ENCODE data around the gene RAB44. TPM values are rescaled to one million over a fixed set of nuclear protein-coding genes. Genes with fewer than 3 reads are reported as not detected.

RAB44 gene
- total RNA-seq, 1 experiment from 2014 or later: 0.11 TPM

DNA sequence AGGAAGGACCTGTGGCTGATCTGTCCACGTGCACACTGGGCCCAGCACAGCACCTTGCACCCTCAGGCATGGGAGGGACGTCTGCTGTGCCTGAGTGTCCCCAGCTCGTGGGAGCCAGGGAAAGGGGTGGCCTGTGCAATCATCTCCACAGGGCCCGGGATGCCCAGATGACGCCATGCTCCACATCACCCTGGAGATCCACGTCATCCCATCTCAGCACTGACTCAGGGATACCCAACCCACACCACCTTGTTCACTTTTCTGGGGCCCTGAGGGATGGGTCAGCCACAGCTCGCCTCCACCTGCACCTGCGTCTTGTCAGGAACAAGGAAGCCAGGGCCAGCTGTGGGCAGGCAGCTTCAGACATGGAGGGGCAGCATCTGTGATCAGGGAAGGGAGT, 48.2 kb downstream of the RAB44 start:
- H3K9me3 Mint-ChIP-seq: peaks cover 21% of the 10 kb centered on the region
- TF ChIP-seq ZNF317 (CRISPR knock-in tag; IDR thresholded peaks at IDR 0.05; ENCODE audit: borderline replicate concordance, low read depth) (no peak), ZNF232 (CRISPR knock-in tag; IDR thresholded peaks at IDR 0.05) (no peak), ESRRA (CRISPR knock-in tag; IDR thresholded peaks at IDR 0.05; ENCODE audit: borderline replicate concordance) (no peak), OVOL2 (CRISPR knock-in tag; IDR thresholded peaks at IDR 0.05; ENCODE audit: borderline replicate concordance) (no peak), NFE2L1 (CRISPR knock-in tag; IDR thresholded peaks at IDR 0.05) (no peak), SP1 (CRISPR knock-in tag; conservative IDR thresholded peaks at IDR 0.05) (no peak), SOX15 (CRISPR knock-in tag; IDR thresholded peaks at IDR 0.05) (no peak), SMAD4 (CRISPR knock-in tag; IDR thresholded peaks at IDR 0.05) (no peak), GRHL2 (CRISPR knock-in tag; IDR thresholded peaks at IDR 0.05; ENCODE audit: insufficient replicate concordance, severe bottlenecking) (no peak)
- POLR2A ChIA-PET: no interaction called here
- no peaks in the 10 kb centered on the region for H3K4me1 Mint-ChIP-seq
- no peak overlapping the region for H3K27ac Mint-ChIP-seq
- DNase-seq (ENCODE audit: low spot score): no peak
- CTCF ChIA-PET: interaction anchor here (1.1 to 3.3 kb wide), 2 partner anchors 11 to 37 kb away, joined by 3 to 7 read pairs; no protein-coding TSS in a partner anchor
- ATAC-seq: no peak
- H3K27me3 Mint-ChIP-seq (ENCODE audit: low read depth): no peaks in the 10 kb centered on the region; the same call in 1 of the 2 replicates
- H3K36me3 Mint-ChIP-seq: 0 out of 2 replicates have a peak, but pooled peaks cover 3% of the 10 kb centered on the region
- H3K4me3 Mint-ChIP-seq: no peak overlapping the region

DNA sequence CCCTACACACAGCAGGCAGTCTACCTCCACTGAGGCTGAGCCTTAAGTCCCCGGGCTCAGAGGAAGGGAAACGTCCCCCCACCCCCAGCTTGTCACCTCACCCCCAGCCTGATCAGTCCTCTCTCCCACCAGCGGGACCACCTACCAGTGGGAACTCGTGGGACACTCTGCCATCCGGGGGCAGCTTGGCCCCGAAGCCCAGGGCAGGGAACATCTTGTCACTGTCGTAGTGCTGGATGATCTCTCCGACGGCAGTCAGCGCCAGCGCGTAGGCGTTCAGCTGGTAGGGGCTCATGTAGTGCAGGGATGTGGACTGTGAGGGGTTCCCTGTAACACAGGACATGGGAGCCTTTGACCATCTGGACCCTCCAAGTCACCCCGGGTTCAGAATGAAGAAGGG, 48.6 kb downstream of the RAB44 start:
- Mint-ChIP-seq H3K4me1 (no peaks in the 10 kb centered on the region), H3K36me3 (0 out of 2 replicates have a peak, but pooled peaks cover 3% of the 10 kb centered on the region), H3K4me3 (no peak overlapping the region), H3K27ac (no peak overlapping the region), H3K9me3 (peaks cover 21% of the 10 kb centered on the region), H3K27me3 (ENCODE audit: low read depth) (no peaks in the 10 kb centered on the region; the same call in 1 of the 2 replicates)
- ATAC-seq (no peak), DNase-seq (ENCODE audit: low spot score) (no peak)
- TF ChIP-seq, protein P1, sequence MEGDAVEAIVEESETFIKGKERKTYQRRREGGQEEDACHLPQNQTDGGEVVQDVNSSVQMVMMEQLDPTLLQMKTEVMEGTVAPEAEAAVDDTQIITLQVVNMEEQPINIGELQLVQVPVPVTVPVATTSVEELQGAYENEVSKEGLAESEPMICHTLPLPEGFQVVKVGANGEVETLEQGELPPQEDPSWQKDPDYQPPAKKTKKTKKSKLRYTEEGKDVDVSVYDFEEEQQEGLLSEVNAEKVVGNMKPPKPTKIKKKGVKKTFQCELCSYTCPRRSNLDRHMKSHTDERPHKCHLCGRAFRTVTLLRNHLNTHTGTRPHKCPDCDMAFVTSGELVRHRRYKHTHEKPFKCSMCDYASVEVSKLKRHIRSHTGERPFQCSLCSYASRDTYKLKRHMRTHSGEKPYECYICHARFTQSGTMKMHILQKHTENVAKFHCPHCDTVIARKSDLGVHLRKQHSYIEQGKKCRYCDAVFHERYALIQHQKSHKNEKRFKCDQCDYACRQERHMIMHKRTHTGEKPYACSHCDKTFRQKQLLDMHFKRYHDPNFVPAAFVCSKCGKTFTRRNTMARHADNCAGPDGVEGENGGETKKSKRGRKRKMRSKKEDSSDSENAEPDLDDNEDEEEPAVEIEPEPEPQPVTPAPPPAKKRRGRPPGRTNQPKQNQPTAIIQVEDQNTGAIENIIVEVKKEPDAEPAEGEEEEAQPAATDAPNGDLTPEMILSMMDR (IDR thresholded peaks at IDR 0.05): no peak
- TF ChIP-seq IRF2 (CRISPR knock-in tag; IDR thresholded peaks at IDR 0.05; ENCODE audit: borderline replicate concordance, low read depth) (no peak), CBFB (CRISPR knock-in tag; IDR thresholded peaks at IDR 0.05; ENCODE audit: low read depth) (no peak), ZNF423 (CRISPR knock-in tag; IDR thresholded peaks at IDR 0.05) (no peak), JUN (CRISPR knock-in tag; IDR thresholded peaks at IDR 0.05) (no peak)
- TF ChIP-seq, protein P2, sequence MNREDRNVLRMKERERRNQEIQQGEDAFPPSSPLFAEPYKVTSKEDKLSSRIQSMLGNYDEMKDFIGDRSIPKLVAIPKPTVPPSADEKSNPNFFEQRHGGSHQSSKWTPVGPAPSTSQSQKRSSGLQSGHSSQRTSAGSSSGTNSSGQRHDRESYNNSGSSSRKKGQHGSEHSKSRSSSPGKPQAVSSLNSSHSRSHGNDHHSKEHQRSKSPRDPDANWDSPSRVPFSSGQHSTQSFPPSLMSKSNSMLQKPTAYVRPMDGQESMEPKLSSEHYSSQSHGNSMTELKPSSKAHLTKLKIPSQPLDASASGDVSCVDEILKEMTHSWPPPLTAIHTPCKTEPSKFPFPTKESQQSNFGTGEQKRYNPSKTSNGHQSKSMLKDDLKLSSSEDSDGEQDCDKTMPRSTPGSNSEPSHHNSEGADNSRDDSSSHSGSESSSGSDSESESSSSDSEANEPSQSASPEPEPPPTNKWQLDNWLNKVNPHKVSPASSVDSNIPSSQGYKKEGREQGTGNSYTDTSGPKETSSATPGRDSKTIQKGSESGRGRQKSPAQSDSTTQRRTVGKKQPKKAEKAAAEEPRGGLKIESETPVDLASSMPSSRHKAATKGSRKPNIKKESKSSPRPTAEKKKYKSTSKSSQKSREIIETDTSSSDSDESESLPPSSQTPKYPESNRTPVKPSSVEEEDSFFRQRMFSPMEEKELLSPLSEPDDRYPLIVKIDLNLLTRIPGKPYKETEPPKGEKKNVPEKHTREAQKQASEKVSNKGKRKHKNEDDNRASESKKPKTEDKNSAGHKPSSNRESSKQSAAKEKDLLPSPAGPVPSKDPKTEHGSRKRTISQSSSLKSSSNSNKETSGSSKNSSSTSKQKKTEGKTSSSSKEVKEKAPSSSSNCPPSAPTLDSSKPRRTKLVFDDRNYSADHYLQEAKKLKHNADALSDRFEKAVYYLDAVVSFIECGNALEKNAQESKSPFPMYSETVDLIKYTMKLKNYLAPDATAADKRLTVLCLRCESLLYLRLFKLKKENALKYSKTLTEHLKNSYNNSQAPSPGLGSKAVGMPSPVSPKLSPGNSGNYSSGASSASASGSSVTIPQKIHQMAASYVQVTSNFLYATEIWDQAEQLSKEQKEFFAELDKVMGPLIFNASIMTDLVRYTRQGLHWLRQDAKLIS (CRISPR knock-in tag; IDR thresholded peaks at IDR 0.05; ENCODE audit: borderline replicate concordance): no peak
- TF ChIP-seq, protein P3, sequence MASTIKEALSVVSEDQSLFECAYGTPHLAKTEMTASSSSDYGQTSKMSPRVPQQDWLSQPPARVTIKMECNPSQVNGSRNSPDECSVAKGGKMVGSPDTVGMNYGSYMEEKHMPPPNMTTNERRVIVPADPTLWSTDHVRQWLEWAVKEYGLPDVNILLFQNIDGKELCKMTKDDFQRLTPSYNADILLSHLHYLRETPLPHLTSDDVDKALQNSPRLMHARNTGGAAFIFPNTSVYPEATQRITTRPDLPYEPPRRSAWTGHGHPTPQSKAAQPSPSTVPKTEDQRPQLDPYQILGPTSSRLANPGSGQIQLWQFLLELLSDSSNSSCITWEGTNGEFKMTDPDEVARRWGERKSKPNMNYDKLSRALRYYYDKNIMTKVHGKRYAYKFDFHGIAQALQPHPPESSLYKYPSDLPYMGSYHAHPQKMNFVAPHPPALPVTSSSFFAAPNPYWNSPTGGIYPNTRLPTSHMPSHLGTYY (CRISPR knock-in tag; IDR thresholded peaks at IDR 0.05): no peak
- TF ChIP-seq, protein P4, sequence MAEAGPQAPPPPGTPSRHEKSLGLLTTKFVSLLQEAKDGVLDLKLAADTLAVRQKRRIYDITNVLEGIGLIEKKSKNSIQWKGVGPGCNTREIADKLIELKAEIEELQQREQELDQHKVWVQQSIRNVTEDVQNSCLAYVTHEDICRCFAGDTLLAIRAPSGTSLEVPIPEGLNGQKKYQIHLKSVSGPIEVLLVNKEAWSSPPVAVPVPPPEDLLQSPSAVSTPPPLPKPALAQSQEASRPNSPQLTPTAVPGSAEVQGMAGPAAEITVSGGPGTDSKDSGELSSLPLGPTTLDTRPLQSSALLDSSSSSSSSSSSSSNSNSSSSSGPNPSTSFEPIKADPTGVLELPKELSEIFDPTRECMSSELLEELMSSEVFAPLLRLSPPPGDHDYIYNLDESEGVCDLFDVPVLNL (CRISPR knock-in tag; IDR thresholded peaks at IDR 0.05; ENCODE audit: borderline replicate concordance, low read depth): no peak
- ChIA-PET CTCF (interaction anchor here (3.3 kb wide), 1 partner anchor 36 kb away, joined by 7 read pairs; no protein-coding TSS in a partner anchor), POLR2A (no interaction called here)

All from WTC11 (cell line).